ENCODE measurements around the gene NUDT7.
A peak's percentile ranks its signal among the peaks of the same experiment; 100 is the strongest.

NUDT7 gene

GRCh38 chr16:77722309-77723107, at the start of gene NUDT7:
TSS of gene NUDT7 (plus strand) at chr16:77722514. CDS start at chr16:77722583, 69 bp downstream.
- peak; percentile 100 for DNase-seq (ENCODE audit: low spot score)

- DNase-seq (ENCODE audit: low spot score): peak; percentile 35
Measured at GRCh38 chr16:77674888-77675287, 47.4 kb upstream of the NUDT7 start.

- peak; percentile 79 for DNase-seq (ENCODE audit: low spot score)
Measured at GRCh38 chr16:77675464-77676324, 46.6 kb upstream of the NUDT7 start.

- DNase-seq (ENCODE audit: low spot score): peak; percentile 17
Measured at GRCh38 chr16:77677129-77677528, 45.2 kb upstream of the NUDT7 start.

DNA sequence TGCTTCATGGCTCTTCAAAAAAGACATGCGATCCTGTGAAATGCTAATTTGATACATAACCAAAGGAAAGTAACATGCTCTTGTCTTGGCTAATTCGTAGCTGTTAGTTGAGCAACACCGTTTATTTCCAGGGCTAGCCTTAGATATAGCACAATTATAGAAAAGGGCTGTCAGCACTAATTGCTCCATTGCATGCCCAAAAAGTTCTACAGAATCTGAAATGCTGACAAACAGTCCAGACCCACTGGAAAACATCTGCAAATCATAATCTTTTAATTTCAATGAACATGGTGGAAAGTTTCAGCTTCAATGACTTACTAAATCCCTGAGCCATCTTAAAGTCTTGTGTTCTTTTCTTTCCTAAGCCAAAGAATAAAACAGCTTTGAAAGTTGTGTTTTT, 42.9 kb upstream of the NUDT7 start:
- DNase-seq (ENCODE audit: low spot score): no peak

GRCh38 chr16:77679901-77680300, 42.4 kb upstream of the NUDT7 start:
- no peak for DNase-seq (ENCODE audit: low spot score)

DNA sequence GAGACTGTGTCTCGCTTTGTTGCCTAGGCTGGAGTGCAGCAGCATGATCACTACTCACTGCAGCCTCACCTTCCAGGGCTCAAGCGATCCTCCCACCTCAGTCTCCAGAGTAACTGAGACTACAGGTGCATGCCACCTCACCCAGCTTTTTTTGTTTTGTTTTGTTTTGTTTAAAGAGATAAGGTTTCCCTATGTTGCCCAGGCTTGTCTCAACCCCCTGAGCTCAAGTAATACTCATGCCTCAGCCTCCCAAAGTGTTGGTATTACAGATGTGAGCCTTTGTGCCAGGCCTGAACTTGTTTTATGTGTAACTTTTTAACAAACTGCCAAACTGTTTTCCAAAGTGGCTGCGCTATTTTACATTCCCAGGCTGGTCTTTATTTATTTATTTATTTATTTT, 41.8 kb upstream of the NUDT7 start:
- DNase-seq (ENCODE audit: low spot score): no peak

DNA sequence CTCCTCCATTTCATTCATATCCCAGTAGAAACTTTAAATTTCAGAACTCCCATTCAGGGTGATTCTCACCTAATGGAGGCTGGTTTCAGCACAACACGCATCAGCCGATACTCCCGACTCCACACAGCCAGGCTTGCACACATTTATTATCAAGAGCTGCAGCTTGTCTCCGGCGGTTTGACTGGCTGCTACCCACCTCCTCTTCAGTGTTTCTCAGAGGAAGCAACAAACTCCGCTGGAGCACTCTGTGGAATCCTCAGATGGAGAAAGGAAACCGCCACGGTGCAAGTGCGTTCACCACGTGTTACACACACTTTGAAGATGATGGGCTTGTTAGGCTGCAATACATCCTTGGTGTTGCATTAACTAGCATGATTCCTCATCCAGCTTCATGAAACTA, 39.7 kb upstream of the NUDT7 start:
- DNase-seq (ENCODE audit: low spot score): no peak

DNA sequence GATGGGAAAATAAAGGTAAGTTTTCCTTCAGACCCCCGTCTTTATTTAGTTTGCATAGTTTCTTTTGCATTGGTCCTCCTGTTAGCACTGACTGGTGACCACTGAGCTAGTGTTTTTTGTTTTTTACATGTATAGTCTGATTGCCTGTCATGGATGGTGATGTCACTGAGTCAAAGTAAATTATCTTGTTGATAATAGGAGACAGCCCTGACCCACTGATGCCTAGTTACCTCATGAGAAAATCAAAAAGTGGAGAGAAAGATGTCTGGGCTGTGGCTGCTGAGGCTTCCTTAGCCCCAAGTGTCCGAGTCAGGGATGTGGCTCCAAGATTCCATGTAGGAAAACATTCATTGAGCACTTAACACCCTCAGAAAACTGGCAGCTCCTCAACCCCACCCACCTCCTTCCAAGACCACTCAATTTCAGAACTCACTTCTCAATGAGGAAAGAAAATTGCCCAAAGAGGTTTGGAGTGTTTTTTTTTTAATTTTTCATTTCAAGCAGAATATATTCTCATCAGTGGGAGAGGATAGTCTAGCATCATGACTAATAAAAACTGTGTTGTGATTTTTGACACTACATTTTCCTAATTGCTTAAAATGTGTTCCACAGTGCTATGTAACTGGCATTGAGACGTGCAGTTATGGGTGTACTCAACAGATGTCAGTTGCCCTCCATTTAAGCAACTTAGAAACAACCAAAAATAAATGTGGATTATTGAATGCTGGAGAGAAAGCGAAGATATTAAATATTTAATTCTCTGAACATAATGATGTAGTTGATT, 38.7 kb upstream of the NUDT7 start:
- no peak for DNase-seq (ENCODE audit: low spot score)

GRCh38 chr16:77684181-77684526, 38.2 kb upstream of the NUDT7 start:
- no peak for DNase-seq (ENCODE audit: low spot score)

GRCh38 chr16:77686385-77686784, 35.9 kb upstream of the NUDT7 start:
- no peak for DNase-seq (ENCODE audit: low spot score)

- no peak for DNase-seq (ENCODE audit: low spot score)
Measured at GRCh38 chr16:77689971-77690370, 32.3 kb upstream of the NUDT7 start.

GRCh38 chr16:77690416-77690815, 31.9 kb upstream of the NUDT7 start:
- no peak for DNase-seq (ENCODE audit: low spot score)

DNA sequence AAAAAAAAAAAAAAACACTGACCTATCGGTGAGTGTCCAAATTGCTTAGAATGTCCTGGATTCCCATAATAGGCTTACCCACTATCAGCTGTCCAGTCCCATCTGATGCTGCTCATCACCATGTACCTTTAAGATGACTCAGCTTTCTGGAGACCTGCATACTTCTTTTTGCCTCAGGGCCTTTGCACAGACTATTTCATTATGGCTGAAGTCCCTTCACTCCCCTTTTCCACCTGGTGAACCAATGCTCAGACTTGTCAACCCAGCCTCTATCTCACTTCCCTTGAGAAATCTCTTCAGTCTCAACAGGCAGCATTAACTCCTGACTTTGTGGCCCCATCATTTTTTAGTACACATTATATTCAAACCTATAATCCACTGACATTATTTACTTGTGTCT, 29.7 kb upstream of the NUDT7 start:
- no peak for DNase-seq (ENCODE audit: low spot score)

- no peak for DNase-seq (ENCODE audit: low spot score)
Measured at GRCh38 chr16:77696149-77696548, 26.2 kb upstream of the NUDT7 start.

GRCh38 chr16:77700846-77701245, 21.5 kb upstream of the NUDT7 start:
- DNase-seq (ENCODE audit: low spot score): no peak

DNA sequence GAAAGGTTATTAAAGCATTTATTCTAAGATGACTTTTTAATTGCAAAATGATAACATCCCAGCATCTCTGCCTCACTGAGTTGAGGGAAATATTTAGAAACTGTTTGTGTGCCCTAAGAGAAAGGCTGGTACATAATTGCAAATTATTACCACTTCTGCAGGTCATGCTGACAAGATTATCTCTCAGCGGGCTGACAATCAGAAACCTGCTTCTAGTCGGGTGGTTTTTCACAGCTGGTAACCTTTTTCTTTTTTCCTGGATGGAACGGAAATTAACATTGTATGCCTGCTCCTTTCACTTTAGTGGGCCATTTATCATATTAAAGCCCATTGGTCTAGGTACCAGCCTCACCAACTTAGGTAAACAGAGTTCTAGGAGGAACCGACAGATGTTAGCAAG, 17.0 kb upstream of the NUDT7 start:
- no peak for DNase-seq (ENCODE audit: low spot score)

DNA sequence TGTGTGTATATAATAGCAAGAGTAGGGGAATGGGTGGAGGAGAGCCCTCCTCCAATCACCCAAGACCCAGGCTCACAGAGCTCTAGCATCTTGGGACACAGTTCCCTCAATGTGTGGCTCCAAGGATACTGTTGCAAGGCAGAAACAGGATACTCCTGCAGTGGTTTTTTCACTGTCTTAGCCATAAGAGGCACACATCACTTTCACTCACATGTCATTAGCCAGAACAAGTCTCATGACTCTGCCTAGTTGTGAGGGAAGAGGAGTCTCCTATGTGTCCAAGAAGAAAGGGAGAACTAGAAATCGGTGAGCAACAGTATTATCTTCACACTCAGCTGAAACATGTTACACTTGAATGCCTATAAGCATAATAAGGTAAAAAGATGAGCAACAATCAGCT, 11.1 kb upstream of the NUDT7 start:
- no peak for DNase-seq (ENCODE audit: low spot score)

- no peak for DNase-seq (ENCODE audit: low spot score)
Measured at GRCh38 chr16:77711775-77712174, 10.5 kb upstream of the NUDT7 start.

- no peak for DNase-seq (ENCODE audit: low spot score)
Measured at GRCh38 chr16:77715145-77715544, 7.2 kb upstream of the NUDT7 start.

DNA sequence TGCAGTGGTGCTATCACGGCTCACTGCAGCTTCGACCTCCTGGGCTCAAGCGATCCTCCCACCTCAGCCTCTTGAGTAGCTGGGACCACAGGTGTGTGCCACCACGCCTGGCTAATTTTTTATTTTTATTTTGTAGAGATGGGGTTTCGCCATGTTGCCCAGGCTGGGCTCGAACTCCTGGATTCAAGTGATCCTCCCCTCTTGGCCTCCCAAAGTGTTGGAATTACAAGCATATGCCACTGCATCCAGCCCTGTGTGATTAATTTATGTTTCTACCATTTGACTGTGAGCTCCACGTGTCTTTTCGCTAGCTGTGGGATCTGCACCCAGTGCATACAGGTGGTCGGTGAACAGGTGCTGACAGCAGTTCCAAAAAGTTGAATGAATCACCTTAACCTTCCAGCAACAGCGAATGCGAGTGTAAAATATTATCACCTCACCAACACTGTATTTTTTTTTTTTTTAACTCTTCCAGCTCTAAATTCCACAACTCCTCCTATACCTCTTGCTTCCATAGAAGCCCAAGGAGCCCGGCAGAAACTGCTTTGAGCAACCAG, 484 bp upstream of the NUDT7 start:
- no peak for DNase-seq (ENCODE audit: low spot score)

DNA sequence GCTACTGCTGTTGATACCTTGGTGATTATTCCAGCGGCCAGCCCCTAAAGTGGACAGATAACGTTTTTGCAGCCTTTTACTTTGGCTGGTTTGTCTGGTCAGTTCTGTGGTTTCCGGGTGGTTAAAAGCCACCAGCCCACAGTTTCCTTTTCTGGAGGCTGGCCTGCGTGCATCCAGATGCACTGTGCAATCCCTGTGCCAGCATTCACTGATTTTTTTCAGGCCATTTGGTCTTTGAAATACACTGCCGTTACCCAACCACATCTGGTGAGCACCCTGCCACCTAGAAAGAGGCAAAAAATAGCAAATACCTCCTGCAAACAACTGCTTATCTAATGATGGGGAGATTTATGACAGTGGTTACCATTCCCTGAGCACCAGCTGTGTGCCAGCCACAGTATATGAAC, 797 bp downstream of the NUDT7 start:
- peak; percentile 52 for DNase-seq (ENCODE audit: low spot score)
